ENCODE results near the gene MOB3B.
"Not testable (repeated sequence)": the region's sequence is repeated elsewhere in the genome, so short reads cannot be mapped to it uniquely, and the experiment has no call there.

Gene MOB3B

DNA sequence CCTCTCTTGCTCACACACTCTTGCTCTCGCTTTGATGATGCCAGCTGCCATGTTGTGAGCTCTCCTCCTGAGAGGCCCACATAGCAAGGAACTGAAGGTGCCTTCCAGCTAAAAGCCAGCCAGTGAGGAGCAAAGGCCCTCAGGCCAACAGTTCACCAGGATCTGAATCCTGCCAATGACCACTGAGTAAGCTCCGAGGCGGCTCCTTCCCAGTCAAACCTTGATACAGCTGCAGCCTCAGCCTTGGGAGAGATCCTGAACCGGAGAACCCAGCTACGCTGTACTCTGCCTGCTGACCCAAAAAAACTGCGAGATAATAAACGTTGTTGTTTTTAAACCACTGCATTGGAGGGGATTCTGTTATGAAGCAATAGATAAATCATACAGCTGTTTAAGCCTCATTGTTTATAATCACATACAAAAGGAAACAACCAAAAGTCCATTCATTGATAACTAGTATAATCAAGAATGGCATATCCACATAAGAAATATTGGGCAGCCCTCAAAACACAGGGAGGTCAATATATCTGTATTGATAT, 54.5 kb downstream of the MOB3B start:
- no peak for DNase-seq (ENCODE audit: low spot score)

DNA sequence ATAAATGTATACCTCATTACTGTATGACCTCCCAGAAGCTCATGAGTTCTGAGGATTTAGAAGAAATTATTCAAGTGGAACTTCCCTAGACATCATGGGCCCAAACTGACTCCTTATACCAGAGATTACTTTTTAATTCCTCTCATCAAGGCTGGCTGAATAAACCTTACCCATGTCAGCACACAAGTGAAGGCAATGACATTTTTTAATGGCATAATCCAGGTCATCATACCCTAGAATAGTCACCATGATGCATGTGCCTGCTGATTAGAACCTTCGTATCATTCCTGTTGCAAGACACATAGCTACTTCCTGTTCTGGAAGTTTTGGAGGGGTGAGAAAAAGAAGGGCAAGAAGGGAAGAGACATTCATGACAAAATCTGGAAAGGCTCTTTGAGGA, 55.3 kb downstream of the MOB3B start:
- DNase-seq (ENCODE audit: low spot score), result no peak

DNA sequence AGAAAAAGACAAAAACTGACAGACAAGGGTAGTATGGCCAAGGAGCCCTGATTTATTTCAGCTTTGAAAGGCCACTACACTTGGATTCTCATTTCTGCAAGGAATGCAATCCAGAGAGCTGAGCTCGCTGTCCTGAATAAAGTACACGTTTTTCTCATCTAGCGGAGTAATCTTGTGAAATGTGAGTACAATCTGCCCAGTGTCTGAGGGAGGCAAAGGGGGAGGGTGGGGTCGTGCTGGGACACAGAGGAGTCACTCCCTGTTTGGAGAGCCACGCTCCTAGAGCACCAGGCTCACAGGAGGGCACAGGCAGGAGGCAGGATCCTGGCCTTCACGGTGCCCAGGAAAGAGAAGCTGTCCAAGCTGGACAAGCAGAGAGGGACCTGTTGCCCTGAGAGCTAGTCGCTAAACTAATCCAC, 56.5 kb downstream of the MOB3B start:
- no peak for DNase-seq (ENCODE audit: low spot score)

DNA sequence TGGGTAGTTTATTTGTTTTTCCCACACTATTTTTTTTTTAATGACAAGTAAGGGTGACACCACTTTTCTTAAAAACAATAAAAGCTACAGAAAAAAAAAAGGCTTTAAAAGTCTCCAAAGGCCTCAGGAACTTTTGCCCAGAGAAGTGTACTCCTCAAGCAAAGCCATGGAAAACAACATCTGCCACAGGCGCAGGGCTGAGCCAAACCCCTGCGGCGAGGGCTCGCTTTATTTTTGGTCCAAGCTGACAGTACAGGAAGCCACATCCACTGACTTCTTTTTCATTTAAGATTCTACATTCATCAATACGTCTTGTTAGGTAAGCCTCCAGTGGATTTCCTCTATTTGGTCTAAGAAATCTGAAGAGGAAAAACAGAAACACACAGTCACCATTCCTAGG, 57.4 kb downstream of the MOB3B start:
- DNase-seq (ENCODE audit: low spot score), result no peak

DNA sequence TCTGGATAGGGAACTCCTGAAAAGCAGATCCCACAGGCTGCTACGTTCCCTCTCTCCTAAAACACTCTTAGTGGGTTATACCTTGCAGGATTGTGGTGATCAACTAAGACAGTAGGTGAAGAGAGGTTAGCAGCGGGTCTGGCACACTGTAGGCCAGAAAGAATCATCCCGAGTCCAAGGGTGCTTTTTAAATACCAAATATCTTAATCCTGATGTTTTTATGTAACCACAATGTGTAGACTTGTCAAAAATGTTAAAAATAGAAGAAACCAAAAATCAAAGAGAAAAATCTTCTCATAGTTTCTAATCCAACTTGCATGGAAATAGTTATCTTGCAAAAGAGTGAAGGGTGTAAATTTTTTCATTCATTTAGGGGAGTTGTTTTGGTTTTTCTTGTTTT, 57.8 kb downstream of the MOB3B start:
- no peak for DNase-seq (ENCODE audit: low spot score)

DNA sequence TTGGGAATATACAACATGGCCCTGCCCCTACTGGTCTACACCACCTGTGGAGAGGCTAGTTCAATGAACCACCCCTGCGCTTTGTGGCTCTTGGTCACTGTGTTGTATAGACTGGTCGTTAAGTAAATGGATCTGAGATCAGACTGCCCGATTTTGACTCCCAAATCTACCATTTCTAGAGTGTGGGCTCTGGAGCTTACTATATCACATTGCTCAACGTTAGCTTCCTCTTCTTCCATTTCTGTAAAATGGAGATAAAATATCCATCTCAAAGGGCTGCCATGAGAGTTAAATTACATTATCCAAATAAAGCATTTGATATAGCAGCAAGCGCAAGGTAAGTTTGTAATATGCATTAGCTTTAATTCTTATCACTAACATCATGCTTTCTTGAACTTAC, 58.2 kb downstream of the MOB3B start:
- no peak for DNase-seq (ENCODE audit: low spot score)

DNA sequence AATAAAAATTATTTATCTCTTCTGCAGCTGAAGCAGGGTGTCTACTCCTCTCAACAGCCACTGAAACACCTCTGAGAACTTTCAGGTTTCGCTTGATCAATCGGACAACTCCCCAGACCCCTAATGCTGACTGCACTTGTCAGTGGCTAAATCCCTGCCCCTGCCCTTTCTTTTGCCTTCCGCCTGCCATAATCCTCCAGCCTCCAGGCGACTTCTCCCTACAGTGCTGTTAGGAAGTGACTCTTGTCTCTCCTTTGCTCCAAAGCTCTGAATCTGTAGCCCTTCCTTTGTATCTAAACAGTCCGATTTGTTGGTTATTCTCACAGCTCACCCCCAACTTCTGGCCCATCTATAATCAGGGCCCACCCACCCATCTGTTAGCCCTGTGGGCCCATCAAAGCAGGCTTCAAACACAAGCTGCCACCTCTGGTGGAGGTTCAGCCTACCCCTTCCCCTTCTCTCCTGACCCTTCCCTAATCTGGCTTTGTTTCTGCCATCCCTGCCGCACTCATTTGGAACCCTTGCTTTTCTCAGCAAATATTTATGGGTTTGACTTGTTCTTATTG, 59.2 kb downstream of the MOB3B start:
- DNase-seq (ENCODE audit: low spot score), result no peak

DNA sequence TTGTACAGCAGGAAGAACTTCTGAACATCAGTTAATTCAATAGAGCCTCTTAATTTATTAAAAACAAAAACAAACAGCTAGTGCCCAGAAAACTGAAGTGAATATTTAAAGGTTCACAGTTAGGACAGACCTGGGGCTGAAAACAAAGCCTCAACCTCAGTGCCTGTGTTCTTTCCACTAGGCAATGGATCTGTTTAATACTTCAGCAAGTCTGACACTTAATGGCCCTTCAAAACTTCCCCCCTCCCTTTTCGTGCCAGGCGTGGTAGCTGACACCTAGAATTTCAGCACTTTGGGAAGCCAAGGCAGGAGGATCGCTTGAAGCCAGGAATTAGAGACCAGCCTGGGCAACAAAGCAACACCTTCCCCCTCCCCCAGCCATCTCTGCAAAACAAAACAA, 60.1 kb downstream of the MOB3B start:
- DNase-seq (ENCODE audit: low spot score), result no peak

DNA sequence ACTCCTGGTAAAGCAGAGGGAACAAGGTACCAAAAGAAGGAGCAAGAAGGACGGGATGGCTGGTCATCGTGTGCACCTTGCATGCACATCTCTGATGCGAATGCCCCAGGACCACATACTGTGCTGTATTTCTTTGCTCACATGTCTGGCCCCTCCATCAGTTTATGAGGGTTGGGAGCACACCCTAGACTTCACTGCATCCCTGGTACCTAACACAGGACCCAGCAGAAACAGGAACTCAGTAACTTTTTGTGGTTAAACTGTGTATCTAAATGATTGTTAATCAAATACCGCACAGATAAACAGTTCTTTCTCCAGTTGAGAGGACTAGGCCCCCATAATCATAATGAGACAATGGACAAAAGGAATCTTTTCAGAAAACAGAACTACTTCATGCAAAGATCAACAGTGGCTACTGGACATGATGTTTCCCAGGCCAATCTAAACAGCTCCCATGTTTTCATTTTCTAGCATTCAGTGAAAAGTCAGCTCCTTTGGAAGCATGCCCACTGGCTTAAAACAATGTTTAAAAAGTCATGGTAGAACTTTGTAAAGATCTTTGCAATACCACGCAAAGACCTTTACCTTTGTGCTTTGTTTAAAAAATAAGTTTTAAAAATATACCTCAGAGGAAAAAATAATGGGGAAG, 61.0 kb downstream of the MOB3B start:
- no peak for DNase-seq (ENCODE audit: low spot score)

DNA sequence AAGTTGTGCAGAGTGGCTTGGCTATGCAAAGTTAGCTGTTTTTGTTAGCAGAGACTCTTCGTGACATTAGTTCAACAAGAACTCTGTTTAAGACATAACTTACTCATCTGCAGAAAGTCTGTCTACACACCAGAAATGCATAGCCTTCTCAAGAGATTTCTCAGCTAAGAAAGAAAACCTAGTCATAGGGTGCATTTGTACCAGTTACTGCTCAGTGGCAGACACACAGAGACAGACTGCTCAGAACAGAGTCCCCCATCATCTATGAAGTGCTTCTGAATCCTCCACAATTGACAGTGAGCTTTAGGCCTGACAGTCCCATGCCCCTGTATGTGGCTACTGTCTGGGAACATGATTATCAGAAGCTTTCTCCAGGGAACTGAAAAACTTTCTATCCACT, 61.6 kb downstream of the MOB3B start:
- DNase-seq (ENCODE audit: low spot score), result no peak

DNA sequence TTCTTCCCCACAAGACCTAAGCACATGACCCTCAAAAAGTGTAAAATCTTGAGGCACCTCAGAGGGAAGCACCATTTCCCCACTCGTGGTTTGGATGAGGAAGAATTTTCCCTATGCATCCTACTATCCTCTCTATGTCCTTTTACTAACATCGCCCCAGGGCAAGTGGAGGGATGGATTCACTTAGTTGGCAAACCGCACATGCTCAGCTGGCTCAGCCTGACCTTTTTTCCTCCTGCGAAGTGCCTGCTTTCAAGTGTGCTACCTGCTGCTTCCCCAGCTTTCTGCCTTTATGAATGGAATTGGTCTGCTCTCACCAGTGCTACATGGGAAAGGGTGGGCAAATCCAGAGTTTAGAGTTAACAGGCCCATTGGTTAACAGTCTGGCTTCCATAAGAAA, 62.1 kb downstream of the MOB3B start:
- no peak for DNase-seq (ENCODE audit: low spot score)

DNA sequence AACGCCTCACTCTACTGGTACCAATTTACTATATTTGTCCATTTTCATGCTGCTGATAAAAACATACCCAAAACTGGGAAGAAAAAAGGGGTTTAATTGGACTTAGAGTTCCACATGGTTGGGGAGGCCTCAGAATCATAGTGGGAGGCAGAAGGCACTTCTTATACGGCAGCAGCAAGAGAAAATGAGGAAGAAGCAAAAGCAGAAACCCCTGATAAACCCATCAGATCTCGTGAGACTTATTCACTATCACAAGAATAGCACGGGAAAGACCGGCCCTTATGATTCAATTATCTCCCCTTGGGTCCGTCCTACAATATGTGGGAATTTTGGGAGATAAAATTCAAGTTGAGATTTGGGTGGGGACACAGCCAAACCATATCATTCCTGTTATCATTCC, 63.1 kb downstream of the MOB3B start:
- DNase-seq (ENCODE audit: low spot score), result not testable (repeated sequence)

DNA sequence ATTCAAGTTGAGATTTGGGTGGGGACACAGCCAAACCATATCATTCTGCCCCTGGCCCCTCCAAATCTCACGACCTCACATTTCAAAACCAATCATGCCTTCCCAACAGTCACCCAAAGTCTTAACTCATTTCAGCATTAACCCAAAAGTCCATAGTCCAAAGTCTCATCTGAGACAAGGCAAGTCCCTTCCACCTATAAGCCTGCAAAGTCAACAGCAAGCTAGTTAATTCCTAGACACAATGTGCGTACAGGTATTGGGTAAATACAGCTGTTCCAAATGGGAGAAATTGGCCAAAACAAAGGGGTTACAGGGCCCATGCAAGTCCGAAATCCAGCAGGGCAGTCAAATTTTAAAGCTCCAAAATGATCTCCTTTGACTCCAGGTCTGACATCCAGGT, 64.7 kb downstream of the MOB3B start:
- not testable (repeated sequence) for DNase-seq (ENCODE audit: low spot score)

DNA sequence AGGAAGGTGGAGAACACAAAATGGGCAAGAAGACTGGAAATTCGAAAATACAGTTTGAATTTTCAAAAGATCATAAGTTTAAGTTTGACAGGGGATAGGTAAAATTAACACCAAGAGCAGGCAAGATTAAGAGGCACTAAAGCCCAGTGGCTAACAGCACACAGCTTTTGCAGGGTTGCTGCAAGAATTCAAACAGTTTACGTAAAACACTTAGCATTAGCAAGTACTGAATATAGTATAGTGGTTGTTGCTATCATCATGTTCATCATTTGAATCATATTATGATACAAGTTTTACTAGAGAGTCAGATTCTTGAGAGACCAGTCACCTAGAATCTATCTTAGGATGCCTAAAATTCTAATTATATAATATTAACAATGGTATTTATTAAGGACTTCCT, 66.8 kb downstream of the MOB3B start:
- no peak for DNase-seq (ENCODE audit: low spot score)

DNA sequence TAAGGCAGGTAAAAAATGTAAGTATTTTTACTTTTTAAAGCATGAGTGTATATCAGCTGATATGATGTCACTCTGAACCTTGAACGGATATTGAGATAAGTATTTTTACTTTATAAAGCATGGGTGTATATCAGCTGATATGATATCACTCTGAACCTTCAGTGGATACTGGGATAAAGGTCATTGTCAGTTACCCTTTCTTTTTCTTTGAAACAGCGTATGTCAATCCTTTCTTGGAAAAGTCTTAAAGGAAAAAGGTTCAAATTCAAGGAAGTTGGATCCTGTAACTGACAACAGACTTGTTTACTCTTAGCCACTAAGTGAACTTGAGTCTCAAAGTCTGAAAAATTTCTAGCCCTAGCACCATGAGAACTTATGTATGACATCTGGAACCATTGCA, 67.2 kb downstream of the MOB3B start:
- DNase-seq (ENCODE audit: low spot score), result no peak

DNA sequence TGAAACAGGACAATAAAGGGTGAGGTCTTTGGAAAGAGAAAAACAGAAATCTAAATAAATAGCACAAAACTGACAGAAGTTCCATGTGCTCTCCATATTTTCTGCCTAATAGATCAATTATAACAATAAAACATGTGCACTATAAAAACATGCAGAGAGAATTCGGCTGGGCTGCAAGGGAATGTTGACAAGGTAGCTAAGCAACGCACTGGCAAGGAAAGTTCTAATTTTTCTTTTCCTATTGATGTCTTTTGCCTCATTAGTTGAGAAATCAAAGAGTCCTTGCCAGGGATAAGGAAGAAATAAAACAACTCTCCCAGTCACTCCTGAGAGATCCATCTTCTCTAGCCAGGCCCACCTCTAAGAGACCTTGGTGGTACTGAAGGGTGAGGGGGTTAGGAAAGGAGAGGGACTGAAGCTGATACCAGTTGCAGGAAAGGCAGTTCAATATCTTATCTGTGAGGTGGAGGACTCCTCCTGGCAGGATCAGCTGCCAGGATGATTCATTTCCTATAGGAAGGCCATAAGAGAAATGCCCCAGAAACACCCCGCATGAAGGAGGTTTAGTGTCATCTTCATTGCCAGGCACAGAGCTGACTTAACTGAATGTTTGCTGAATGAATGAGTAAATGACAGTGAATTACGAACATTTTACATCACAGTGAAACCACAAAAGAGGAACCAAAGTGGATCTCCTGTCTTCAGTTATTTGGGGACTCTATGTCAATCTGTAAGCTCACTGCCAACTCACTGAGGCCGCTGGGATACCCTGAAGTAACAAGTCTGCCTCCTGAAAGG, 69.2 kb downstream of the MOB3B start:
- DNase-seq (ENCODE audit: low spot score), result peak; percentile 31

DNA sequence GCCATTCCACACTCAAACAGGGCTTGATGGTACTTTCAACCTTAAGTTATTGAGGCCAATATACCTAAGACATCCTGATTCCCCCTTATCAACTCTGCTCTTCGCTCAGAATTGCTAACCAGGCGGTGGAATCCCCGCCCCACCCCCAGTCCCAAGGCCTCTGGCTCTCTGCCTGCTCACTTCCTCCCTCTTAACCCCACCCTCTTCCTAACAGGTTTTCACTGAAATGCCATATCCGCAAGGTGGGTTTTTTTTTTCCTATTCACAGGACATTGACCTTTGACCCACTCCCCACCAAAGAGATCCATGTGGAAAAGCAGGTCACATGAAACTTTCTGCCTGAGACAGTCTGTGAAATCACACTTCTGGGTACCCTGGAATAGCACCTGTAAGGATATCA, 72.2 kb downstream of the MOB3B start:
- no peak for DNase-seq (ENCODE audit: low spot score)

DNA sequence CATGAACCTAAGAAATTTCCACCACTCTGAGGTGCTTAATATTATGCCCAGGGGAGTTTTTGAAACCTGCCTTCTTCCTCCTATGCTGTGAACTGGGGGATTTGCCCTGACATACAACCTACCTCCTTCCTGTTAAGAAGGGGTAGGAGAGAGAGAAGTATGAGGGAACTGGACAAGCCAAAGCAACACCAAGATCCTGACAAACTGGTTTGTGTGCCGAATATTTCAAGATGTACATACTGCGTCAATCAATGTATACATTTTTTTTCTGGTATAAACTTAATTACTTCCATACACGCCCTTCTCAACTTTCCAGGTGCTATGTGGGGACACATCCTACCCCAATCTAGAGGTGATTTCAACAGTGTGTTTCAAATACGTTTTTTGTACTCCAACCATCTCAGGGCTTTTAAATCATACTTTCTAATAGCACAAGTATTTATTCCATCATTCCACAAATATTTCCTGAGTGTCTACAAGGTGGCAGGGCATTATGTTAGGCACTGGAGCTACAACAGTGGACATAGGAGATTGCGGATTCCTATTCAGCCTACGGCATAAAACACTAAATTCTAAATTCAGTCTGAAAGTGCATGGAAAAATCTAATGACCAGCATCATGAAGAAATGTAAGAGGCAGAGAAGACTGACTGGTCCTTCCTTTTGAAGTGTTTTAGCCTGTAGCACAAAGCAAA, 75.6 kb downstream of the MOB3B start:
- DNase-seq (ENCODE audit: low spot score), result no peak

DNA sequence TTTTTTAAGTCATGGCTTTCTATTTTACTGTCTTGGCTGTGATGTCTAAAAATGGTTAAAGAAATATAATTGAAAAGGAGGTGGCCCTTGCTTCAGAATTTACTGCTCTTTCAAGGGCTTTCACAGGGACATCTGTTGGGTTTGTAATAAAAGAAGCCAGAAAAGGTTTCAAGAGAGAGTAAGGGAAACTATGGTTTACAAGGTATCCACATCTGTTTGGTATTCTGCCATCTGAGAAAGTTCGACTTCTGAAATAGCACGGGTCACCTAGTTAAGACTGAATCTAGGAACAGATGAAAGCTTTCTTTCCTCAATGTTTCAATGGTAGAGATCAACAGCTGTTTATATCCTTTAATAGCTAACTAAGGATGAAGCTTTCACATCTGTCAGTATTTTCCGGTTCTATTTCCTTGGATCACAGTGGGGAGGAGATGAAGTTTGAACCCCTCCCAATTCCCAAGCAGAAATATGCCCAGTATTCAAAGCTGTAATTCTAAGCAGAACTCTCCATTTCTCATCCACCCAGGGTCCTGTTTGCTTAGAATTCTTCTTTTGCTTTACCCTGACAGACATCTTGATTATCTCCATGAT, 78.3 kb downstream of the MOB3B start:
- no peak for DNase-seq (ENCODE audit: low spot score)

DNA sequence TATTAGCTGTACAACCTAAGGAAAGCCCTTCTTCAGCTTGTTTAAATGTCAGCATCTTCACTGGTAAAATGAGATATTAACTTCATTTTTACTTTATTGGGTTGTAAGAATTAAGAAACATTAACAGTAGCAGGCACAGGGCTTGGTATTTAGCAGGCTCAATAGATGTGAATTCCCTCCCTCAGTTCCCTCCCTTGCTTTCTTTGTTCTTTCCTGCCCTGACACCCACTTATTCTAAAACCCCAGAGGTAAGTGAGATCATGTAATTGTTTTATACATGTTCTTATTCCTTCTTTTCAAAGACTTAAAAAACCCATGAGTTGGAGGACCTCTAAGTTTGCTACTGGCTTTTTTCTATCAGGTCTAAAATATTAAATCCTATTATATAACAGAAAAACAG, 78.9 kb downstream of the MOB3B start:
- no peak for DNase-seq (ENCODE audit: low spot score)

DNA sequence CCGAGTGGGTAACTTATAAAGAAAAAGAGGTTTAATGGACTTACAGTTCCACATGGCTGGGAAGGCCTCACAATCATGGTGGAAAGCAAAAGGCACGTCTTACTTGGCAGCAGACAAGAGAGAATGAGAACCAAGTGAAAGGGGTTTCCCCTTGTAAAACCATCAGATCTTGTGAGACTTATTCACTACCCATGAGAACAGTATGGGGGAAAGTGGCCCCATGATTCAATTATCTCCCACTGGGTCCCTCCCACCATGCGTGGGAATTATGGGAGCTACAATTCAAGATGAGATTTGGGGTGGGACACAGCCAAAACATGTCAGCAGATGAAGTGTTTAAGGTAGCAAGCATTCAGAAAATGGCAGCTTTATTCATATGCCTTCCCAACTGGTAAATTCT, 81.3 kb downstream of the MOB3B start:
- not testable (repeated sequence) for DNase-seq (ENCODE audit: low spot score)

DNA sequence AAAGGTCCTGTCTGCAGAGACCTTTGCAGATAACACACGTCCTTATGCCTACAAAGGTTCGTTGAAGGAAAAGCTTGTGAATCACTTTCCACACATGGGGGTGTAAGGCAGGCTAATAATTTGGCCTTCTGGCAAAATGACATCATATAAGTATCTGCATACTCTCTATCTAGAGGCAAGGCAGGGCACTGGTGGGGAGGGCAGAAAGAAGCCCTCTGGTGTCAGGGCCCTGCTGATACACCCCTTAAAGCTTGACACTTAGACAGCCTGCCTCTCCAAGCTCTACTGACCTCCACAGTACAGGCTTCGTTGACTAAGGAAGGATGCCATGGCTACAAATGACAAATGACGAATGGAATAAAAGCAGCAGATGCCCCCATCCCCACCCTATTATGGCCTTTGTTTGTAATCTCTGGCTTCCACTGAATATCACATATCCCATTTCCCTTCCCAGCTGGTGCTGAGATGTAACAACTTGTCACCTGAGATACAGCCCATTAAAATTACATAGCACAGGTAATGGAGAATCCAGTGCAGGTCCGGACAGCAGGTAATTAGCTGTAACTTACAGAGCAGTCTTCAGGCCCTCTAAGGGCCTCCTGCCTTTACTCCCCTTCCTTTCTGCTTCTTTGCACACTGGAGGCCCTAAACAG, 82.5 kb downstream of the MOB3B start:
- DNase-seq (ENCODE audit: low spot score), result no peak
